Kidney (tissue), 14 donors: ENCODE data around the gene BAZ2B. TPM values are rescaled to one million over a fixed set of nuclear protein-coding genes. Genes with fewer than 3 reads are reported as not detected.

Experiments
- DNase-seq, 5 donors: peaks; one replicate each; pipeline ENCODE4 v3.0.0-alpha.2; 2013 to 2020
- FAIRE-seq: peaks from 2 replicates; lab custom pipeline; 2012; peaks lifted over from hg19 to GRCh38; lab: Jason Lieb, UNC
- H3K27ac ChIP-seq, 2 donors: one replicate each; pipeline ENCODE4 v1.7.0; 2013; ENCODE audit warnings: low read depth in 2 of 2, low read length in 2 of 2, inconsistent platforms in 1 of 2
- H3K27me3 ChIP-seq: one replicate; pipeline ENCODE4 v1.7.1; 2013; ENCODE audit warnings: low read length, inconsistent platforms; ENCODE audit not compliant: control insufficient read depth, insufficient read depth
- H3K36me3 ChIP-seq, 3 donors: one replicate each; pipeline versions ENCODE4 v1.7.0 to v1.7.1; 2013; ENCODE audit warnings: low read length in 3 of 3, control low read depth in 1 of 3, inconsistent platforms in 1 of 3; ENCODE audit not compliant: insufficient read depth in 3 of 3, control insufficient read depth in 2 of 3
- H3K4me1 ChIP-seq, 3 donors: one replicate each; pipeline versions ENCODE4 v1.7.0 to v1.7.1; 2013; ENCODE audit warnings: low read length in 3 of 3, inconsistent platforms in 1 of 3, low read depth in 1 of 3; ENCODE audit not compliant: control insufficient read depth in 2 of 3, insufficient read depth in 2 of 3
- H3K4me3 ChIP-seq, 3 donors: one replicate each; pipeline versions ENCODE4 v1.7.0 to v1.8.1; 2013; ENCODE audit warnings: low read length in 3 of 3, control low read depth in 1 of 3, inconsistent platforms in 1 of 3
- H3K9ac ChIP-seq, 3 donors: one replicate each; pipeline versions ENCODE4 v1.7.0 to v1.7.1; 2013; ENCODE audit warnings: low read length in 3 of 3, control low read depth in 1 of 3, inconsistent platforms in 1 of 3
- H3K9me3 ChIP-seq, 3 donors: one replicate each; pipeline versions ENCODE4 v1.7.0 to v1.7.1; 2013; ENCODE audit warnings: low read length in 3 of 3, control low read depth in 1 of 3, inconsistent platforms in 1 of 3; ENCODE audit not compliant: control insufficient read depth in 2 of 3, insufficient read depth in 1 of 3
- intact Hi-C: fragments of 100-400 bp; cut with DNase I; formaldehyde crosslinking; loops from one replicate; pipeline ENCODE4 v1.11.1; 2022
- polyA plus RNA-seq: library from polyadenylated mRNA; stranded (reverse); fragments of 350-450 nt; fragmentation: Illumina TruSeq; extraction: RNeasy Lipid Tissue Mini Kit (QIAGEN cat#74804); gene quantifications from one replicate; pipeline ENCODE4 v1.2.3, GENCODE V29; 2014; ENCODE audit warnings: low read depth, low replicate concordance; ENCODE audit not compliant: insufficient read depth
- total RNA-seq: library from RNA; stranded (reverse); fragmentation: NEBNext Ultra II Directional; extraction: Animal tissue kit (Norgen Biotek cat#: 25700); gene quantifications from one replicate; pipeline ENCODE4 v1.2.1, GENCODE V29; 2021
- TF ChIP-seq, protein P1 (sequence below): IDR thresholded peaks from 3 replicates; pipeline ENCODE4 v1.5.1; 2012; ENCODE audit warnings: mild to moderate bottlenecking, moderate library complexity, borderline replicate concordance; ENCODE audit not compliant: insufficient read depth; ENCODE audit errors: extremely low read depth
- donor health status: control.
- donor health status: control.
- donor health status: control.
- donor health status: control.
- donor health status: control.
- donor health status: DM: yes; HTN: yes; CAD: no.
- donor health status: Normal renal cell carcinoma (clear cell type).

The BAZ2B gene
- total and polyA plus RNA-seq, 2 donors from 2014 or later: 5.1 to 87.3 TPM

DNA sequence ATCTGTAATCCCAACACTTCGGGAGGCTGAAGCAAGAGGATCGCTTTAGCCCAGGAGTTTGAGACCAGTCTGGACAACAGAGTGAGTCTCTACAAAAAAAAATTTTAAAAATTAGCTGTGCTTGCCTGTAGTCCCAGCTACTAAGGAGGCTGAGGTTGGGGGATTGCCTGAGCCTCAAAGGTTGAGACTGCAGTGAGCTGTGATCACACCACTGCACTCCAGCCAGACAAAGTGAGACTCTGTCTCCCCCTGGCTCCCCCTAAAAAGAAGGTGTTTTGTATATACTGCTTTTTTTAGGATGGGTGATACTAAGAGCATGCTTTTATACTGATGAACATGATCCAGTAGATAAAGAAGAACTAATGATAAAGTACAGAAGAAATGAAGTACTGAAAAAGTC, 145.0 kb downstream of the BAZ2B start:
- no peak overlapping the region for H3K4me3 ChIP-seq
- DNase-seq (no peak), FAIRE-seq (no peak)
- peaks cover 0 to 4% (median 0%) of the 10 kb centered on the region in 3 donors for H3K4me1 ChIP-seq
- TF ChIP-seq, protein P1, sequence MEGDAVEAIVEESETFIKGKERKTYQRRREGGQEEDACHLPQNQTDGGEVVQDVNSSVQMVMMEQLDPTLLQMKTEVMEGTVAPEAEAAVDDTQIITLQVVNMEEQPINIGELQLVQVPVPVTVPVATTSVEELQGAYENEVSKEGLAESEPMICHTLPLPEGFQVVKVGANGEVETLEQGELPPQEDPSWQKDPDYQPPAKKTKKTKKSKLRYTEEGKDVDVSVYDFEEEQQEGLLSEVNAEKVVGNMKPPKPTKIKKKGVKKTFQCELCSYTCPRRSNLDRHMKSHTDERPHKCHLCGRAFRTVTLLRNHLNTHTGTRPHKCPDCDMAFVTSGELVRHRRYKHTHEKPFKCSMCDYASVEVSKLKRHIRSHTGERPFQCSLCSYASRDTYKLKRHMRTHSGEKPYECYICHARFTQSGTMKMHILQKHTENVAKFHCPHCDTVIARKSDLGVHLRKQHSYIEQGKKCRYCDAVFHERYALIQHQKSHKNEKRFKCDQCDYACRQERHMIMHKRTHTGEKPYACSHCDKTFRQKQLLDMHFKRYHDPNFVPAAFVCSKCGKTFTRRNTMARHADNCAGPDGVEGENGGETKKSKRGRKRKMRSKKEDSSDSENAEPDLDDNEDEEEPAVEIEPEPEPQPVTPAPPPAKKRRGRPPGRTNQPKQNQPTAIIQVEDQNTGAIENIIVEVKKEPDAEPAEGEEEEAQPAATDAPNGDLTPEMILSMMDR: no peak
- no peak overlapping the region for H3K9ac ChIP-seq
- H3K9me3 ChIP-seq: no peaks in the 10 kb centered on the region
- no peaks in the 10 kb centered on the region for H3K27me3 ChIP-seq
- peaks cover 0 to 4% (median 4%) of the 10 kb centered on the region in 3 donors for H3K36me3 ChIP-seq
- intact Hi-C loops: no loop called here
- H3K27ac ChIP-seq: no peak overlapping the region

DNA sequence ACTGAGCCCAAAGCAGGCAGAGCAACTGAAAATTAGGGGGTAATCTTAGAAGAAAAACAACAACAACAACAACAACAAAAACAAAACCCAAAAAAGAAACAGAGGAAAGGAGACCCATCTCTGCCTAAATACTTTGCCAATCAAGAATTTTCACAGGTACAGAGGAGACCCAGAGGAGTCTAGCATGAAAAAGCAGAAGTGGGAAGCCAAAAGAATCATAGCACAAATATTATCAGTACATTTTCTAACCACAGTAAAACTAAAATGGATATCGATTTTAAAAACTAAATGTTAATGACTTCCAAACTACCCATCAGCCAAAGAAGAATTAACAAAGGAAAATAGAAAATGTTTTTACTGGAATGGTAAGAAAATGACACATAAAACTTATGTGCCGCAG, 148.1 kb downstream of the BAZ2B start:
- Histone ChIP-seq H3K27me3 (no peaks in the 10 kb centered on the region), H3K27ac (no peak overlapping the region), H3K9me3 (peaks cover 0 to 2% (median 0%) of the 10 kb centered on the region in 3 donors), H3K36me3 (no peaks in the 10 kb centered on the region), H3K9ac (no peak overlapping the region), H3K4me1 (peaks cover 0 to 4% (median 0%) of the 10 kb centered on the region in 3 donors), H3K4me3 (no peak overlapping the region)
- FAIRE-seq: no peak
- intact Hi-C loops: no loop called here
- no peak for DNase-seq
- TF ChIP-seq, protein P1: no peak

DNA sequence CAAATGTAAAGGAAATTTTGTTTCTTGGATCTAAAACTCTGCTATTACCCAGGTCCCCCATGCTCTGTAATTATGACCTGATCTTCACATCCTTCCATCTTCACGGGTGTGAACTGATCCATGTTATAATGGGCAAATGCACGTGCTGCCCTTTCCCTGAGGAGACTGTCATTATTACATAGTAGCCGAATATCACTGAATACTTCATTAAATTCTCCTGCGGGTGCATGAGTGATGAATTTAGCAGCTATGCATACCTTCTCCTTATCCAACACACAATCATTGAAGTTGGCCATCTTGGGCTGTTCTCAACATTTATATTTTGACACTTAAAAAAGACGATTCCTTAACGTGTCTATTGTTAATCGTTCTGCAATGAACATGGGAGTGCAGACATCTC, 153.4 kb downstream of the BAZ2B start:
- TF ChIP-seq, protein P1: no peak
- peaks cover 0 to 2% (median 0%) of the 10 kb centered on the region in 3 donors for H3K9me3 ChIP-seq
- intact Hi-C loops: no loop called here
- H3K9ac ChIP-seq: no peak overlapping the region
- peaks cover 0 to 2% (median 0%) of the 10 kb centered on the region in 3 donors for H3K4me1 ChIP-seq
- H3K4me3 ChIP-seq: no peak overlapping the region
- no peaks in the 10 kb centered on the region for H3K36me3 ChIP-seq
- FAIRE-seq: no peak
- no peak overlapping the region for H3K27ac ChIP-seq
- no peak for DNase-seq
- no peaks in the 10 kb centered on the region for H3K27me3 ChIP-seq

DNA sequence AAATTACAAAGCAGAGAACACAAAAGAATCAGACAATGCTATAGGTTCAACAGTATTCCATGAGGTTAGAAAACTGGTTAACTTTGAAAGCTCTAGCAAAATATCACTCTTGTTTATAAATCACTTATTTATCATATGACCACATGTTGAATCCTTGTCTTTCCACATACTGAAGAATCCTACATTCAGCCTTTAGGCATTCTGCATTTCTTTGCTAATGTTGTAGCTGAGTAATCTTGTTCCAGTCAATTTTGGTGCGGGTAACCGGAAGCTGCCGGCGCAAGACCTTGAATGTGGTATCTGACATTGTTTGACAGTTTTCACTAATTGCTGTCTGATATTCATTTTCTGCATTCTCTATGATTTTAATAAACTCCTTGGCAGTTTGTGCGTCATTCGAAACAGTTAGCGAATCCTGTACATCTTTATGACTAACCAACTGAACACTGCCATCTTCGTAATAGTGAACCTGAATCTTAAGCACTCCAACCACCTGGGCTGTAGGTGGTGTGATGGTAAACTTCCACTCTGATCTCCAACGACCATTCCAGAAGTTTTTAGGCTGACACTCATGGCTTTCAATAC, 154.1 kb downstream of the BAZ2B start:
- no peak for DNase-seq
- no peak for FAIRE-seq

More for the DNA sequence above, 154.1 kb downstream of the BAZ2B start:
- Histone ChIP-seq H3K27ac (no peak overlapping the region), H3K9me3 (peaks cover 0 to 2% (median 0%) of the 10 kb centered on the region in 3 donors), H3K36me3 (no peaks in the 10 kb centered on the region), H3K27me3 (no peaks in the 10 kb centered on the region), H3K9ac (no peak overlapping the region), H3K4me1 (no peaks in the 10 kb centered on the region), H3K4me3 (no peak overlapping the region)
- TF ChIP-seq, protein P1: no peak
- intact Hi-C loops: no loop called here
